Neuronal stem cell (in vitro differentiated cells): ENCODE data around the gene INTS3.

ENCODE experiments used
- DNase-seq: peaks from one replicate; pipeline ENCODE4 v3.0.0-alpha.2; 2013; ENCODE audit warnings: low spot score
- H2AFZ ChIP-seq: one replicate; pipeline ENCODE4 v1.6.1; 2013; ENCODE audit warnings: mild to moderate bottlenecking, low read length, inconsistent platforms
- H2AK5ac ChIP-seq: 2 replicates; pipeline ENCODE4 v1.6.1; 2013; ENCODE audit warnings: low read depth, mild to moderate bottlenecking, inconsistent platforms, low read length, moderate library complexity, mixed read lengths
- H2BK120ac ChIP-seq: 2 replicates; pipeline ENCODE4 v1.6.1; 2013; ENCODE audit warnings: low read depth, mild to moderate bottlenecking, inconsistent platforms, low read length, moderate library complexity, mixed read lengths
- H2BK12ac ChIP-seq: one replicate; pipeline ENCODE4 v1.6.1; 2013; ENCODE audit warnings: low read length, inconsistent platforms
- H2BK15ac ChIP-seq: 2 replicates; pipeline ENCODE4 v1.6.1; 2013; ENCODE audit warnings: mild to moderate bottlenecking, low read length, inconsistent platforms, mixed read lengths
- H2BK5ac ChIP-seq: one replicate; pipeline ENCODE4 v1.6.1; 2013; ENCODE audit warnings: inconsistent platforms, mild to moderate bottlenecking, low read length, moderate library complexity
- H3K14ac ChIP-seq: one replicate; pipeline ENCODE4 v1.6.1; 2013; ENCODE audit warnings: low read length, inconsistent platforms
- H3K18ac ChIP-seq: 2 replicates; pipeline ENCODE4 v1.6.1; 2013; ENCODE audit warnings: low read length, inconsistent platforms
- H3K23ac ChIP-seq: 2 replicates; pipeline ENCODE4 v1.6.1; 2013; ENCODE audit warnings: low read depth, mild to moderate bottlenecking, mixed read lengths, low read length, inconsistent platforms; ENCODE audit not compliant: poor library complexity
- H3K27ac ChIP-seq: replicated peaks from 3 replicates; pipeline ENCODE4 v1.5.1; 2013; ENCODE audit warnings: low read length, inconsistent platforms
- H3K27me3 ChIP-seq, 3 experiments: 2 replicates each; pipeline ENCODE4 v1.6.1; 2013; ENCODE audit warnings: low read length in 3 of 3, mild to moderate bottlenecking in 2 of 3, inconsistent platforms in 1 of 3, low read depth in 1 of 3, mixed read lengths in 1 of 3, moderate library complexity in 1 of 3; ENCODE audit not compliant: control insufficient read depth in 3 of 3, insufficient read depth in 3 of 3
- H3K36me3 ChIP-seq, 2 donors: replicated peaks in 1 of 2; 2 replicates each; pipeline ENCODE4 v1.6.1; 2013; ENCODE audit warnings: low read length in 2 of 2; ENCODE audit not compliant: control insufficient read depth in 2 of 2, insufficient read depth in 2 of 2
- H3K4ac ChIP-seq: 2 replicates; pipeline ENCODE4 v1.6.1; 2013; ENCODE audit warnings: inconsistent platforms, mild to moderate bottlenecking, low read length, moderate library complexity
- H3K4me1 ChIP-seq, 2 donors: 1 replicate in 1 of 2; 2 replicates in 1 of 2; pipeline ENCODE4 v1.6.1; 2013; ENCODE audit warnings: low read length in 2 of 2, low read depth in 1 of 2; ENCODE audit not compliant: control insufficient read depth in 2 of 2, insufficient read depth in 1 of 2
- H3K4me2 ChIP-seq: one replicate; pipeline ENCODE4 v1.6.1; 2013; ENCODE audit warnings: mild to moderate bottlenecking, low read length, inconsistent platforms; ENCODE audit not compliant: insufficient read depth, poor library complexity, severe bottlenecking
- H3K4me3 ChIP-seq, 2 donors: 2 replicates each; pipeline ENCODE4 v1.5.1; 2013; ENCODE audit warnings: low read length in 2 of 2, mild to moderate bottlenecking in 2 of 2, inconsistent platforms in 1 of 2, moderate library complexity in 1 of 2
- H3K79me1 ChIP-seq: one replicate; pipeline ENCODE4 v1.6.1; 2013; ENCODE audit warnings: low read depth, mild to moderate bottlenecking, inconsistent platforms, low read length, moderate library complexity
- H3K9ac ChIP-seq: one replicate; pipeline ENCODE4 v1.6.1; 2013; ENCODE audit warnings: mild to moderate bottlenecking, low read depth, low read length, inconsistent platforms; ENCODE audit not compliant: poor library complexity
- H3K9me3 ChIP-seq, 2 donors: replicated peaks in 1 of 2; 2 replicates each; pipeline versions ENCODE3 to v1.6.1; 2013; ENCODE audit warnings: low read length in 2 of 2, mild to moderate bottlenecking in 2 of 2, inconsistent platforms in 1 of 2, low read depth in 1 of 2, mixed read lengths in 1 of 2, moderate library complexity in 1 of 2; ENCODE audit not compliant: control insufficient read depth in 2 of 2, insufficient read depth in 1 of 2
- H4K8ac ChIP-seq: one replicate; pipeline ENCODE4 v1.6.1; 2013; ENCODE audit warnings: low read depth, mild to moderate bottlenecking, inconsistent platforms, low read length, moderate library complexity
- H4K91ac ChIP-seq: one replicate; pipeline ENCODE4 v1.6.1; 2013; ENCODE audit warnings: low read length, low read depth, mild to moderate bottlenecking, inconsistent platforms; ENCODE audit not compliant: poor library complexity
- WGBS, 2 donors: extraction: QIAGEN DNeasy Blood & Tissue Kit; methylation state at CpG; one replicate each; pipeline ENCODE4 v1.1.7; 2013; ENCODE audit warnings: missing lambda C conversion rate in 2 of 2, mixed read lengths in 1 of 2; ENCODE audit not compliant: insufficient read length in 2 of 2, insufficient replicate concordance in 1 of 2; ENCODE audit errors: extremely low coverage in 2 of 2; 5-methylcytosine and 5-hydroxymethylcytosine counted together

Gene INTS3

GRCh38 chr1:153799566-153800465, 72.0 kb downstream of the INTS3 start:
- H4K8ac ChIP-seq: no peak overlapping the region
- H2AFZ ChIP-seq: no peak overlapping the region
- H3K79me1 ChIP-seq: no peaks in the 10 kb centered on the region
- peaks cover 12 to 65% of the 10 kb centered on the region in 2 donors for H3K36me3 ChIP-seq
- H2BK5ac ChIP-seq: no peak overlapping the region
- H3K14ac ChIP-seq: no peak overlapping the region
- H2BK120ac ChIP-seq: no peak overlapping the region
- H3K4ac ChIP-seq: no peak overlapping the region
- H4K91ac ChIP-seq: no peak overlapping the region
- peak overlapping the region; percentile 27 for H3K18ac ChIP-seq
- no peak overlapping the region for H3K4me3 ChIP-seq
- H3K27me3 ChIP-seq: peaks cover 0 to 2% (median 0%) of the 10 kb centered on the region in 3 experiments
- no peak overlapping the region for H2BK15ac ChIP-seq
- H3K27ac ChIP-seq: no peak overlapping the region
- H3K23ac ChIP-seq: peak overlapping the region; percentile 27
- H3K4me1 ChIP-seq: peaks cover 10 to 21% of the 10 kb centered on the region in 2 donors
- WGBS, 2 donors: no CpG with 5 or more reads among the region's 27 CpGs
- H3K9ac ChIP-seq: peak overlapping the region; percentile 50
- no peak overlapping the region for H2AK5ac ChIP-seq
- H2BK12ac ChIP-seq: no peak overlapping the region
- H3K4me2 ChIP-seq: no peak overlapping the region
- H3K9me3 ChIP-seq: no peaks in the 10 kb centered on the region
- DNase-seq: no peak

GRCh38 chr1:153800516-153800915, 72.7 kb downstream of the INTS3 start:
- Histone ChIP-seq H3K9me3 (no peaks in the 10 kb centered on the region), H3K23ac (peak overlapping the region; percentile 6), H3K27ac (no peak overlapping the region), H4K91ac (no peak overlapping the region), H2BK15ac (no peak overlapping the region), H3K79me1 (no peaks in the 10 kb centered on the region), H4K8ac (no peak overlapping the region), H2BK120ac (no peak overlapping the region), H3K4me2 (no peak overlapping the region), H2AK5ac (no peak overlapping the region), H3K18ac (no peak overlapping the region), H3K36me3 (peaks cover 12 to 68% of the 10 kb centered on the region in 2 donors), H3K4me3 (no peak overlapping the region), H3K4ac (no peak overlapping the region), H2BK5ac (no peak overlapping the region), H3K27me3 (peaks cover 0 to 2% (median 0%) of the 10 kb centered on the region in 3 experiments), H3K4me1 (peaks cover 5 to 16% of the 10 kb centered on the region in 2 donors), H2AFZ (no peak overlapping the region), H3K9ac (no peak overlapping the region), H2BK12ac (no peak overlapping the region), H3K14ac (no peak overlapping the region)
- no peak for DNase-seq
- no CpG with 5 or more reads among the region's 7 CpGs for WGBS, 2 donors

- Histone ChIP-seq H3K27me3 (peaks cover 0 to 2% (median 0%) of the 10 kb centered on the region in 3 experiments), H3K4me2 (no peak overlapping the region), H3K4me3 (no peak overlapping the region), H3K23ac (no peak overlapping the region), H4K8ac (no peak overlapping the region), H2BK15ac (no peak overlapping the region), H2BK5ac (no peak overlapping the region), H3K79me1 (no peaks in the 10 kb centered on the region), H4K91ac (no peak overlapping the region), H3K9ac (no peak overlapping the region), H3K4ac (no peak overlapping the region), H3K18ac (no peak overlapping the region), H2AFZ (no peak overlapping the region), H3K14ac (no peak overlapping the region), H3K27ac (no peak overlapping the region), H2AK5ac (no peak overlapping the region), H3K4me1 (peaks cover 3 to 10% of the 10 kb centered on the region in 2 donors), H3K36me3 (peaks cover 12 to 71% of the 10 kb centered on the region in 2 donors), H3K9me3 (no peaks in the 10 kb centered on the region), H2BK120ac (no peak overlapping the region), H2BK12ac (no peak overlapping the region)
- no CpG with 5 or more reads among the region's 6 CpGs for WGBS, 2 donors
- no peak for DNase-seq
Observed at GRCh38 chr1:153801028-153801625, 73.3 kb downstream of the INTS3 start.
